Inferior parietal cortex (tissue), 1 donor: ENCODE results near the gene CCS.
"Not testable (repeated sequence)": the region's sequence is repeated elsewhere in the genome, so short reads cannot be mapped to it uniquely, and the experiment has no call there.

Experiments used
- DNase-seq: peaks from one replicate; pipeline ENCODE4 v3.0.0-alpha.2; 2016; ENCODE audit errors: extremely low spot score

The CCS gene

DNA sequence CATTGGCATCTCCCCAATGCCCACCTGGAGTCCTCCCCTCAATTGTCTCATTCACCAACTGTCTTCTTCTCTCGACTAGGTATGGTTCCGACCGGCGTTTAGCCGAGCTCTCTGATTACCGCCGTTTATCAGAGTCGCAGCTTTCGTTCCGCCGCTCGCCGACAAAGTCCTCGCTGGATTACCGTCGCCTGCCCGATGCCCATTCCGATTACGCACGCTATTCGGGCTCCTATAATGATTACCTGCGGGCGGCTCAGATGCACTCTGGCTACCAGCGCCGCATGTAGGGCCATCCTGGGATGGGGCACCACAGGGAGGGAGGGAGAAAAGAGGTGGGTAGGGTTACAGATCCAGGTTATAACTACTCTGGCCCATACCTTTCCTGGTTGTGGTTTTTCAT lies 33.4 kb downstream of the CCS start:
- DNase-seq = no peak

- no peak for DNase-seq
Measured at GRCh38 chr11:66626926-66627325, 33.9 kb downstream of the CCS start.

DNA sequence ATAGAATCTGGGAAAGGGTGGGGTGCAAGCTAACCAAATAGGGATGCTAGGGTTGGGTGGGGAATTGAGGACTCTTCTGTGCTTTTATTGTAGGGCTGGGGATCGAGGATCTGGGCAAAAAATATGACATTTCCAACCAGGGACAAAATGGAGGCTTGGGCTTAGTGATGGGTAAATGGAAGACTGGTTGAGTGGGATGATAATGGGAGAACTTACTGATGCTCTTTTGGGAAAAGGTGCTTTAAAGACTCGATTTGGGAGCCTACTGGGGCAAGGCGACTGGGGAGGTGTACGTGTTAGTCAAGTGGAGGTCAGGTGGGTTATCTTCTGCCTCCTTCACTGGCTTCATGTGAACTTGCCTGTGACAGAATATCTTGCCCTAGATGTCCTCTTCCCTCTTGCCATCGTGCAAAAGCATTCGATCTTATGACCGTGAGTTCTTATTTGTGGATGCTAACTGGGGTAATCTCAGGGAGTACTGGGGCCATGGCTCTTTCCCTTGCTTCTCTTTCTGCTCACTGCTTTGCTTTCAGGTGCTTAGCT lies 35.1 kb downstream of the CCS start:
- no peak for DNase-seq

- no peak for DNase-seq
Measured at GRCh38 chr11:66629356-66629755, 36.4 kb downstream of the CCS start.

DNA sequence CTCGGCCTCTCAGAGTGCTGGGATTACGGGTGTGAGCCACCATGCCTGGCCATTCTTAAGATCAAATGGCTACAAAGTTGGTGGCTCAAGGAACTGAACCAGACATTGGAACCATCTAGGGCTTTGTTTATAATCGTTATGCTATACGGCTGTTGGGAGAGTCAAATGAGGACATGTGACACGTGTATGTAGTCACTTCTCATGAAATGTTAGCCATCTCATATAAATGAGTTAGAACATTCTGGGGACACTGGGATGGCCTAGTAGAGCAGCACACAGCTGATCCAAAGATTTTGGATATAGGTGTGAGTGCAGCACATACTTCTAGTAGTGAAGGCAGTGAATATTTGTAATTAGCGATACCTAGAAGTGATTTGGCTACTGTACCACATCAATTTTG lies 38.9 kb downstream of the CCS start:
- DNase-seq = no peak

DNA sequence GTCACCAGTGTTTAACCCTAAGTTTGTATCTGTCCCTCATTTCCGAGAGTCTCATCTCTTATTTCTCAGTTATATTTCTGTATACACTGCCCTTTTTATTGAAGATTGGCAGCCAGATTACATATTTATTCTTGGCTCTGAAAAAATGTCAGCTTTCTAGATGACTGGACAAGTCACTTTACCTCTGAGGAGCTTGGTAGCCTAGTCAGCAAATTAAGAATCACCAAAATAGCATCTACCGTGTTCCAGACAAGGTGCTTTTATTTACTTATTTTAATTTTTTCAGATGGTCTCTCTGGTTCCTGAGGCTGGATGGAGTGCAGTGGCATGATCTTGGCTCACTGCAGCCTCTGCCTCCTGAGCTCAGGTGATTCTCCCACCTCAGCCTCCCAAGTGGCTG lies 40.0 kb downstream of the CCS start:
- no peak for DNase-seq

- no peak for DNase-seq
Measured at GRCh38 chr11:66636411-66636810, 43.4 kb downstream of the CCS start.

GRCh38 chr11:66637557-66638176 lies 44.7 kb downstream of the CCS start:
- DNase-seq = no peak

DNA sequence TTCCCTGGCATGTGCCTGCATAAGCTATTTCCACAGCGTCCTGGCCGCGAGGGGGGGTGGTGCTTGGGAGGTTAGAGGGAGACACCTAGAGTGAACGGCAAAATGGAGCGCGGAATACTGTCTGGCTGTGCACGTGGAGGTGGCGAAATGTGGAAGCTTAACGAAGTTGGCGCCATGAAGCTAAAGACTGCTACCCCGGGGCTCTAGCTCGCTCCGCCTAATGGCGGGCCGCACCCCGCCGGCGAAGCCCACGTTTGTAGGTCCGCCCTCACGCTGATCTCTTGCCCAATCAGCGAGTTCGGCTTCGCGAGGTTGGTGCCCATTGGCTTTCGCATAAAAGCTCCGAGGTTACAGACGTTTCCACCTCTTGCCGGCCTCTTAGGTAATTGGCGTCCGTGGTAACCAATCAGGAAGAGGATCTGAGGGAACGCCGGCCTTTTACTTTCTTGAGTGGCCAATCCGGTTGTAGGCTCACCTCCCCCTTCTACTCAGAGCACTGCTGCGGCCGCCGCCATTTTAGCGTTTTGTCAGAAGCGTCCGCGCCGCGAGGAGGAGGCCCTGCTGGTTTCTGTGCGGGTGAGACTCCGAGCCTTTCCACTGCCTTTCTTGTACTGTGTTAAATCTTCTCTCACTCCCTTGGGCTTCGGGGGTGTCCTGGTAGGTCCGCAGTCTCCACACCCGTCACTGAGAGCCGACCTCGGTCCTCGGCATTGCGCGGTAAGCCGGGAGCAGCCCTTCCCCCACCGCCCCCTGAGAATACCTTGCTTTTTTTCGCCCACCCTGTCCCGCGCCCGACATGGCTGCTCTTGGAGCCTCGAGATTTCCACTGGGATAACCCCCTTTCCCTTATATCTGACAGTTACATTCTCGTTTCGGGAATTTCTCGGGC lies 45.4 kb downstream of the CCS start, which contains the start of gene RBM4:
TSS of gene RBM4 (plus strand) at position 527 of the 889 bp plus-strand sequence. CDS start 1,009 bp downstream, outside the sequence.
- DNase-seq = peak; percentile 100

GRCh38 chr11:66639066-66639813 lies 46.3 kb downstream of the CCS start:
- DNase-seq = peak; percentile 55

- not testable (repeated sequence) for DNase-seq
Measured at GRCh38 chr11:66639814-66640340, 46.9 kb downstream of the CCS start.

DNA sequence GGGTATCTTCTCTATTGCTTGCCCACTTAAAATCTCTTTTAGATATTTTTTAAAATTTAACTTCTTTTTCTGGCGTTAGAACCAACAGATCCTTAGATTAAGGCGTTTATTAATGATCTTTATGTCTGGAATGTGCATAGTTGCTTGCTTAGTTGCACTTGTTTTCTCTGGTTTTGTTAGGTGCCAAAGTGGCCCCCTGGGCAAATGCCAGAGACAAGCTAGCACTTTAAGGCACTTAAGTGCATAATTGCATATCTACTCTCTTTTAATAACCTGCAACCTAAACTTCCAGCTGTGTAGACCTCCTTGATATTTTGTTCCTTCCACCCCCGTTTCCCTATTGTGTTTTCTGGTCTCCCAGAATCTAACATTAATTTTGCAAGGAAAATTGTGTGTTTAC lies 48.8 kb downstream of the CCS start:
- DNase-seq = no peak

GRCh38 chr11:66643745-66644437 lies 50.9 kb downstream of the CCS start:
- DNase-seq = no peak

GRCh38 chr11:66646828-66647227 lies 53.8 kb downstream of the CCS start:
- DNase-seq = no peak

- DNase-seq = no peak
Measured at GRCh38 chr11:66649903-66650302, 56.9 kb downstream of the CCS start.

- no peak for DNase-seq
Measured at GRCh38 chr11:66651016-66651415, 58.0 kb downstream of the CCS start.

- DNase-seq = no peak
Measured at GRCh38 chr11:66652651-66653050, 59.7 kb downstream of the CCS start.

GRCh38 chr11:66653123-66653522 lies 60.1 kb downstream of the CCS start:
- no peak for DNase-seq
